ENCODE results near the gene ZNHIT1.
"Not testable (repeated sequence)": the region's sequence is repeated elsewhere in the genome, so short reads cannot be mapped to it uniquely, and the experiment has no call there.

ZNHIT1 gene

GRCh38 chr7:101186844-101187428, 31.0 kb upstream of the ZNHIT1 start:
- no peak for DNase-seq (ENCODE audit: low read depth in 4 of 4, low spot score in 1 of 4)

GRCh38 chr7:101189109-101189508, 28.9 kb upstream of the ZNHIT1 start:
- no peak for DNase-seq (ENCODE audit: low read depth in 4 of 4, low spot score in 1 of 4)

DNA sequence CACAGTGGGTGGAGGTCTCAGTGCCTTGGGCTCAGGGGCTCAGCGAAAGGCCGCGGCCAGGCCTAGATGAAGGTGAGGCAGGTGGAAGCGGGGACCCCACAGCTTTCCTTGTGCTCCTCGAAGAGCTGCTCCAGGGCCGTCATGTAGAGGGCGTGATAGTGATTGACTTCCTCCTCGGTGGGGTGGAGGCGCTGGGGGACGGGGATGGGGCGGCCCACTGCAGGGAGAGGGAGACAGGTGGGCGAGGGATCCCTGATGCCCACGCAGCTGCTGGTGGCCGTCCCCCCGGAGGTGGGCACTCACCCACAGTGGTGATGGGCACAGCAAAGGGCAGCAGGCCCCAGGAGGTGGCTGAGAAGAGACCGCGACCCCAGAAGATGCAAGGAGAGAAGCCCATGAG, 22.1 kb upstream of the ZNHIT1 start:
- DNase-seq (ENCODE audit: low read depth in 4 of 4, low spot score in 1 of 4), result no peak

- DNase-seq (ENCODE audit: low read depth in 4 of 4, low spot score in 1 of 4), result no peak
These were observed 20.0 kb upstream of the ZNHIT1 start for GRCh38 chr7:101197991-101198390.

DNA sequence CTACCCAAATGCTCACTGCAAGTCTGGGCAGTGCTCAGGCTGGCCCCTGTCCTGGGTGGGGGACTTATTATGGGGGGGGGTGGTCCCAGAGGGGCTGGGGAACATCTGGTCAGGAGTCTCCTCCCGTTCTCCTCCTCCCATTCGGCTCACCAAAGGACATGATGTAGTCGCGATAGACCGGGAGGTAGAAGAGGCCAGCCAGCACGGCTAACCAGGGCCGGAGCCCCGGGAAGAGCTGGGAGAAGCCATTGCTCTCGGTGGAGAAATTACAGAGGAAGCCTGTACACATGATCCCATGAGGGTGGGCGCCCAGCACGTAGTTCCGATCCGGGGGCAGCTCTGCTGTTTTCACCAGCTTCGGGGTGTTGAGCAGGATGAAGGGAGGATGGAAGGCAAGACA, 19.5 kb upstream of the ZNHIT1 start:
- no peak for DNase-seq (ENCODE audit: low read depth in 4 of 4, low spot score in 1 of 4)

- DNase-seq (ENCODE audit: low read depth in 4 of 4, low spot score in 1 of 4), result not testable (repeated sequence)
These were observed 18.4 kb upstream of the ZNHIT1 start for GRCh38 chr7:101199522-101199921.

DNA sequence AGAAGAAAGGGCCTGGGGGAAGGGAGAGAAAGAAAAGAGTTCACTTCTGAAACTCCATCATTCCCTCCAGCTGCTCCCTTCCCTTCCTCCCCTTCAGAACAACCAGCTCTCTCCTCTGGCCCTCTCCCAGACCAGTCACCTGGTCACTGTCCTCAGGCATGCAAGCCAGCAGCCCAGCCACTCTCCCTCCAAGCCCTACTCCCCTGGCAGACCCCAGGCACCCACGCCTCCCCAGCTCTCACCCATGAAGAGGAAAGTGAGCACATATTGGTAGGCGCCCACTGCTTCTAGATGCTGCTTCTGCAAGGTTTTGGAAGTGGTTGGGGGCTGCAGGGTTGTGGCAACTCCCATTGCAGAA, 17.5 kb upstream of the ZNHIT1 start:
- no peak for DNase-seq (ENCODE audit: low read depth in 4 of 4, low spot score in 1 of 4)

DNA sequence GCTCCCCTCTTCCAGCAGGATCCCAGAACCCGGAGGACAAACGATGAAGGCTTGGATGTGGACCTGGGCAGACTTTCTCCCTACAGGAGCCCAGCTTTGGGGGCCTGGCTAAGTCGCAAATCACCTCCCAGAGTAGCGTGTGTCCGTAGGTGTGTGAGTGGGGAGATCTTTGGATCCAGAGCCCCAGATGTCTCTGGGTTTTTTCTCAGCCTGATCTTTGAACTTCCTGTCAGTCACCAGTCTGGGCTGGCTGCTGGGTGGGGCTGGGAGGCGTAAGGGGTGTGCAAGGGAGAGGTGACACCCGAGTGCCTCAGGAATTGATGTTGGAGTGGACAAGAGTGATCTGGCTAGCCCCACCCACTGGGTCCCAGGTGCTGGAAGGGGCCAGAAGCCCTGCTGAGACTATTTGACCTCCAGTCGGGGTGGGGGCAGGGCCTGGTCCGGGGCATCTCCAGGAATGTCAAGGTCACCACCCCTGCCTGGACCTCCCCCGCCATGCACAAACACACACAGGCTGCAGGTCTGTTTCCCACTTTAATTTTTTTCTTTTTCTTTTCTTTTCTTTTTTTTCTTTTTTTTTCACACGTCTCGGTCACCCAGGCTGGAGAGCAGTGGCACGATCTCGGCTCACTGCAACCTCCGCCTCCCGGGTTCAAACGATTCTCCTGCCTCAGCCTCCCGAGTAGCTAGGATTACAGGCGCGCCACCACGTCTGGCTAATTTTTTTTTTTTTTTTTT, 16.9 kb upstream of the ZNHIT1 start, which contains the start of gene MOGAT3:
Gene MOGAT3 (minus strand): TSS at position 175 of the 738 bp plus-strand sequence. CDS start 182 bp downstream, outside the sequence.
- DNase-seq (ENCODE audit: low read depth in 4 of 4, low spot score in 1 of 4), result no peak

GRCh38 chr7:101201695-101202602, 16.0 kb upstream of the ZNHIT1 start:
- no peak for DNase-seq (ENCODE audit: low read depth in 4 of 4, low spot score in 1 of 4)

DNA sequence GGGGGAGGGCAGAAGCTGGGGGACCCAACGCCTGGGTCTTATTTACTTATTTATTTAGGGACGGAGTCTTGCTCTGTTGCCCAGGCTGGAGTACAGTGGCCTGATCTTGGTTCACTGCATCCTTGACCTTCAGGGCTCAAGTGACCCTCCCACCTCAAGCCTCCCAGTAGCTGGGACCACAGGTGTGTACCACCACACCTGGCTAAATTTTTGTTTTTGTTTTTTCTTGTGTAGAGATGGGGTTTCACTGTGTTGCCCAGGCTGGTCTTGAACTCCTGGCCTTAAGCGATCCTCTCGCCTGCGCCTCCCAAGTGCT, 15.4 kb upstream of the ZNHIT1 start:
- DNase-seq (ENCODE audit: low read depth in 4 of 4, low spot score in 1 of 4), result no peak

DNA sequence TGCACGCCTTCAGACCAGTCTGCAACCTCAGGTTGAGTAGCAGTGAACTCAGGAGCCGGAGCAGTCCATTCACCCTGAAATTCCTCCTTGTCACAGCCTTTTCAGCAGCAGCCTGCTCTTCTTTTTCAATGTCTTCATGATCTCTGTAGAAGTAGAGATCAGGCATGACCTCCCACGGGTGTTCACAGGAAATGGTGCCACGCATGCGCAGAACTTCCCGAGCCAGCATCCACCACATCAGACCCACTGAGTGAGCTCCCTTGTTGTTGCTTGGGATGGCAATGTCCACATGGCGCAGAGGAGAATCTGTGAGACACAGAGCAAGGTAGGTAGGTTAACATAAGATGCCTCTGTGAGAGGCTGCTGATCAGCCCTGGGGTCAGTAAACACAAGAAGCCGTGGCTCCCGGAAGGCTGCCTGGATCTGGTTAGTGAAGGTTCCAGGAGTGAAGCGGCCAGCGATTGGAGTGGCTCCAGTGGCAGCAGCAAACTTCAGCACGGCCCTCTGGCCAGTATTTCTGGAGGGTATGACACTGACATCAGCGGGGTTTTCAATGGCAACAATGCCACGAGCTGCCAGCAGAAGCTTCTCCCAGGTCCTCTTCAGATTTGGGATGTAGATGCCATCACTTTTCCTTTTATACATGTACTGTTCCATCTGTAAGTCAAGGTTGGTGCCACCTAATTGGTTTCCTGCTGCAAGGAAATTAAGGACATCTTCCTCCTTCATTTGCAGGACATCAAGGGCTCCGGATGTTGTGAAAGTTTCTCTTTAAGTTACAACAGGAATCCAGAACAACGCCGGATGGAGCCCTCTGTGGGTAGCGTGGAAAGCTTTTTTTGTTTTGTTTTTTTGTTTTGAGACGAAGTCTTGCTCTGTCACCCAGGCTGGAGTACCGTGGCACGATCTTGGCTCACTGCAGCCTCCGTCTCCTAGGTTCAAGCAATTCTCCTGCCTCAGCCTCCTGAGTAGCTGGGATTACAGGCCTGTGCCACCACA, 13.9 kb upstream of the ZNHIT1 start:
- not testable (repeated sequence) for DNase-seq (ENCODE audit: low read depth in 4 of 4, low spot score in 1 of 4)

- DNase-seq (ENCODE audit: low read depth in 4 of 4, low spot score in 1 of 4), result no peak
These were observed 11.9 kb upstream of the ZNHIT1 start for GRCh38 chr7:101205901-101206664.

DNA sequence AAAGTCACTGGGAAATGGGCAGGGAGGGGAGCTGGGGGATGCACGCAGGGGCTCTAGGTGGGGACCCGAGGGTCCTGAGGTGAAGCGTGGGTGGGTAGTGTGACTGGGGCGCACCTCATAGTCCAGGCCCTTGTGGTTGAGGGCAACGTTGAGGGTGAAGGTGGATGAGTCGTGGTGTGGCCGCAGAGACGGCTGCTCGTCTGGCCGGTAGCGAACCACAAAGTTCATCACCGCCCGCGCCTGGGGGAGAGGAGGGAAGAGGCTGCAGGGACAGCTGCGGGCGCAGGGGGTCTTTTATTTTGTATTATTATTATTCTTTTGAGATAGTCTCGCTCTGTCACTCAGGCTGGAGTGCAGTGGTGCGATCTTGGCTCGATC, 11.3 kb upstream of the ZNHIT1 start:
- no peak for DNase-seq (ENCODE audit: low read depth in 4 of 4, low spot score in 1 of 4)

GRCh38 chr7:101207459-101207858, 10.5 kb upstream of the ZNHIT1 start:
- DNase-seq (ENCODE audit: low read depth in 4 of 4, low spot score in 1 of 4), result no peak

DNA sequence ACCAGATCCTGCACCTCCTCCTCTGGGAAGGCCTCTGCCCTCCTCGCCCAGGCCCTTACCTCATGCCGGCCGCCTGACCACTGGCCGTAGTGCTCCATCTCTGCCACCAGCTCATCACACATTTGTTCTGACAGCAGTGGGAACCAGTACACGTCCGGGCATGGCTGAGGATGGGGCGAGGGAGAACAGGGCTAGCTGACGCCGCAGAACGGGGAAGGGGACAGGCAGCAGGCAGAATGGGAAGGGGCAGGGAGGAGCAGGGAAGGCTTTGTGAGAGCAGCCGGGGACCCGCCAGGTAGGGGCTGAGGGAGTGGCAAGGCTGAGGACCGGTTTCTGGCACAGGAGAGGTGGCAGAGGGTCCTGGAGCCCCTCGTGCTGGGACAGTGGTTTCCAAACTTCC, 9.2 kb upstream of the ZNHIT1 start:
- no peak for DNase-seq (ENCODE audit: low read depth in 4 of 4, low spot score in 1 of 4)

DNA sequence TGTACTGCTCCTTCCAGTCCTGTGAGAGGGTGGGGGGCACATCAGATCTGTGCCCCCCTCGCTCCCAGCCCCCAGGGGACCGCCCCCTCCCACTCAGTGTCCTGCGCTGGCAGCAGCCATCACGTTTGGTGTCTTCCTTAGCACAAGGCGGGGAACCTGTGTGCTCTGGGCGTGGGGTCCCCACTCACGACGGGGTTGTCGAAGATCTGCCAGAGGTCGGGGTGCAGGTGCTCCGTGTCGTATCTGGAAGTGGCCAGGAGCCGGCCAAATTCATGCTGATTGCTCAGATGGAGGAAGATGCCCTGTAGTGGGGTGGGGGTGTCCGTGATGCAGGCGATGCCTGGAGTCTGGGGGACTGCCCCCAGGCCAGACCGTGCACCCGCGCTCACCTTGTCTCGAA, 7.8 kb upstream of the ZNHIT1 start:
- DNase-seq (ENCODE audit: low read depth in 4 of 4, low spot score in 1 of 4), result no peak

DNA sequence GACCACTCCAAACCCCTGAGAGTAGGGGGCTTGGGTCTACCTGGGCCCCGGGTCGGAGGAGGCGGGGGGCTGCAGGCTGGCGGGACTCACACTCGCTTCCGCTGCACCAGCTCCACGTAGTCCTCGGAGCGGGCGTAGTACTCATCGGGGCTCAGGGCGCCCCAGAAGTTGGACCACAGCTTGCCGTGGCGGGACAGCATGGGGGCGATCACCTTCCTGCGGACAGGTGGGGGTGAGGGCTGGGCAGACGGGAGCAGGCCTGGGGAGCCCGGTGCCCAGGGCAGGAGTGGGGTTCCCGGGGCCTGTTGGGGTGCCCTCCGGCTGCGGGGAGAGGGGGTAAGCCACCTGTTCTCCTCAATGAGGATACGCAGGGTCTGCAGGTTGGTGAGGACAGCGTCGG, 6.5 kb upstream of the ZNHIT1 start:
- DNase-seq (ENCODE audit: low read depth in 4 of 4, low spot score in 1 of 4), result no peak

- no peak for DNase-seq (ENCODE audit: low read depth in 4 of 4, low spot score in 1 of 4)
These were observed 6.0 kb upstream of the ZNHIT1 start for GRCh38 chr7:101212014-101212413.

- no peak for DNase-seq (ENCODE audit: low read depth in 4 of 4, low spot score in 1 of 4)
These were observed 1.7 kb upstream of the ZNHIT1 start for GRCh38 chr7:101216001-101216859.
